HFF-Myc (cell line): ENCODE data around the gene ARHGAP4.

ENCODE experiments used
- DNase-seq: peaks from one replicate; pipeline ENCODE4 v3.0.0-alpha.2; 2011; ENCODE audit warnings: low read depth; ENCODE audit errors: extremely low read depth
- H3K4me3 ChIP-seq: replicated peaks from 2 replicates; pipeline ENCODE4 v1.5.1; 2011; ENCODE audit warnings: low read depth, mild to moderate bottlenecking, control low read depth, low read length
- CTCF ChIP-seq: IDR thresholded peaks from 2 replicates; pipeline ENCODE4 v1.5.1; 2012; ENCODE audit warnings: mild to moderate bottlenecking, low read depth, low read length, control low read depth; ENCODE audit errors: missing control alignments

The ARHGAP4 gene

GRCh38 chrX:153963546-153963945, 37.5 kb upstream of the ARHGAP4 start:
- no peak for TF ChIP-seq CTCF
- H3K4me3 ChIP-seq, result no peak overlapping the region
- DNase-seq, result no peak

- DNase-seq, result no peak
- no peak for TF ChIP-seq CTCF
- H3K4me3 ChIP-seq, result no peak overlapping the region
Observed at GRCh38 chrX:153961292-153961691, 35.2 kb upstream of the ARHGAP4 start.

GRCh38 chrX:153960786-153961185, 34.7 kb upstream of the ARHGAP4 start:
- H3K4me3 ChIP-seq, result no peak overlapping the region
- TF ChIP-seq CTCF, result no peak
- no peak for DNase-seq

GRCh38 chrX:153960077-153960476, 34.0 kb upstream of the ARHGAP4 start:
- no peak for DNase-seq
- no peak overlapping the region for H3K4me3 ChIP-seq
- TF ChIP-seq CTCF, result no peak

- no peak overlapping the region for H3K4me3 ChIP-seq
- no peak for TF ChIP-seq CTCF
- no peak for DNase-seq
Observed at GRCh38 chrX:153959649-153960048, 33.6 kb upstream of the ARHGAP4 start.

- DNase-seq, result no peak
- H3K4me3 ChIP-seq, result no peak overlapping the region
- no peak for TF ChIP-seq CTCF
Observed at GRCh38 chrX:153958605-153959004, 32.5 kb upstream of the ARHGAP4 start.

- no peak for TF ChIP-seq CTCF
- DNase-seq, result no peak
- no peak overlapping the region for H3K4me3 ChIP-seq
Observed at GRCh38 chrX:153957224-153957623, 31.2 kb upstream of the ARHGAP4 start.
